Measurements from ENCODE around the gene GOLGA8J.
"Not testable (repeated sequence)": the region's sequence is repeated elsewhere in the genome, so short reads cannot be mapped to it uniquely, and the experiment has no call there.

DNA sequence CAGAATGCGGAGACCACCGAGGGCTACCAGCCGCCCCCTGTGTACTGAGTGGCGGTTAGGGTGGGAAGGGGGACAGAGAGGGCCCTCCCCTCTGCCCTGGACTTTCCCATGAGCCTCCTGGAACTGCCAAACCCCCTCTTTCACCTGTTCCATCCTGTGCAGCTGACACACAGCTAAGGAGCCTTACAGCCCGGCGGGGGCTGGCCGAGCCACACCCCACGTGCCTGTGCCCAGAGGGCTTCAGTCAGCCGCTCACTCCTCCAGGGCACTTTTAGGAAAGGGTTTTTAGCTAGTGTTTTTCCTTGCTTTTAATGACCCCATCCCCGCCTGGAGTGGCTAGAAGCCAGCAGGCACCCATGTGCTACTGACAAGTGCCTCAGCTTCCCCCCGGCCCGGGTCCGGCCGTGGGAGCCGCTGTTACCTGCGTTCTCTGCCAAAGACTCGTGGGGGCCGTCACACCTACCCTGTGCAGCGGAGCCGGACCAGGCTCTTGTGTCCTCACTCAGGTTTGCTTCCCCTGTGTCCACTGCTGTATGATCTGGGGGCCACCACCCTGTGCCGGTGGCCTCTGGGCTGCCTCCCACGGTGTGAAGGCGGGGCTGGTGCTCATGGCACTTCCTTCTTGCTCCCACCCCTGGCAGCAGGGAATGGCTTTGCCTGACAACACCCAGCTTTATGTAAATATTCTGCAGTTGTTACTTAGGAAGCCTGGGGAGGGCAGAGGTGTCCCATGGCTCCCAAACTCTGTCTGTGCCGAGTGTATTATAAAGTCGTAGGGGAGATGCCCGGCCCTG lies 37.3 kb upstream of the GOLGA8J start:
- not testable (repeated sequence) for TF ChIP-seq POLR2AphosphoS5 (IDR thresholded peaks at IDR 0.05; ENCODE audit: low read depth, low read length); TAF1 (IDR thresholded peaks at IDR 0.05; ENCODE audit: borderline replicate concordance, low read depth, low read length)

Data from GM12892 (cell line).